Measurements from ENCODE around the gene ABI1.
"Not testable (repeated sequence)": the region's sequence is repeated elsewhere in the genome, so short reads cannot be mapped to it uniquely, and the experiment has no call there.

Gene ABI1

GRCh38 chr10:26801274-26801673 lies 59.5 kb downstream of the ABI1 start:
- no peak overlapping the region for H3K9ac ChIP-seq (ENCODE audit: low read length)
- H3K4me1 ChIP-seq (ENCODE audit: control insufficient read depth, low read depth, low read length) = peaks cover 13% of the 10 kb centered on the region
- H3K36me3 ChIP-seq (ENCODE audit: control insufficient read depth, low read depth, low read length) = no peaks in the 10 kb centered on the region
- no peaks in the 10 kb centered on the region for H3K27me3 ChIP-seq (ENCODE audit: control insufficient read depth, insufficient read depth, low read length)
- H3K9me3 ChIP-seq (ENCODE audit: control insufficient read depth, low read depth, low read length) = peaks cover 6% of the 10 kb centered on the region
- no peak overlapping the region for H3K4me3 ChIP-seq (ENCODE audit: low read length)
- no peak overlapping the region for H3K27ac ChIP-seq (ENCODE audit: low read length)

- Histone ChIP-seq H3K9ac (ENCODE audit: low read length) (no peak overlapping the region), H3K4me3 (ENCODE audit: low read length) (no peak overlapping the region), H3K27ac (ENCODE audit: low read length) (no peak overlapping the region)
These were observed 60.3 kb downstream of the ABI1 start for GRCh38 chr10:26800468-26800867.

DNA sequence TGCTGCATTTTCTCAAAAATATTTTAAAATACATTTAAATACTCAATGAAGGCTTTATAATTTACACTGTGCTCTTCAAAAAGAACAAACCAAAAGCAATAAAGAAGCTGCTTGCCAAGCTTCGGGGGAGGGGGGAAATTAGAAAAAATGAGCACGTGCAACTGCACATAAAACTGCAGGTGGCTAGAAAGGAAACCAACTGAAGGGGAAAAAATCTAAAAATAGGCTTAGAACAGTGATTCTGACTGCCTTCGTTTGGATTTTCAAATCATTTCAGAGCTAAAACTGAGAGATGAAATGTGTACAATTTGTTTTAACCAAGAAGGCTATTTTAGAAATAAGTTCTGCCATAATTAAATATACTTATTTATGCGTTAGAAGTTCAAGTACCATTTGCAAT lies 61.4 kb downstream of the ABI1 start:
- no peak overlapping the region for H3K9ac ChIP-seq (ENCODE audit: low read length)
- no peaks in the 10 kb centered on the region for H3K36me3 ChIP-seq (ENCODE audit: control insufficient read depth, low read depth, low read length)
- no peaks in the 10 kb centered on the region for H3K27me3 ChIP-seq (ENCODE audit: control insufficient read depth, insufficient read depth, low read length)
- peaks cover 16% of the 10 kb centered on the region for H3K9me3 ChIP-seq (ENCODE audit: control insufficient read depth, low read depth, low read length)
- H3K4me3 ChIP-seq (ENCODE audit: low read length) = no peak overlapping the region
- H3K4me1 ChIP-seq (ENCODE audit: control insufficient read depth, low read depth, low read length) = peaks cover 9% of the 10 kb centered on the region
- no peak overlapping the region for H3K27ac ChIP-seq (ENCODE audit: low read length)

More at GRCh38 chr10:26800468-26800867, 60.3 kb downstream of the ABI1 start:
- Histone ChIP-seq H3K27me3 (ENCODE audit: control insufficient read depth, insufficient read depth, low read length) (no peaks in the 10 kb centered on the region), H3K9me3 (ENCODE audit: control insufficient read depth, low read depth, low read length) (peaks cover 14% of the 10 kb centered on the region), H3K36me3 (ENCODE audit: control insufficient read depth, low read depth, low read length) (no peaks in the 10 kb centered on the region), H3K4me1 (ENCODE audit: control insufficient read depth, low read depth, low read length) (peaks cover 10% of the 10 kb centered on the region)

DNA sequence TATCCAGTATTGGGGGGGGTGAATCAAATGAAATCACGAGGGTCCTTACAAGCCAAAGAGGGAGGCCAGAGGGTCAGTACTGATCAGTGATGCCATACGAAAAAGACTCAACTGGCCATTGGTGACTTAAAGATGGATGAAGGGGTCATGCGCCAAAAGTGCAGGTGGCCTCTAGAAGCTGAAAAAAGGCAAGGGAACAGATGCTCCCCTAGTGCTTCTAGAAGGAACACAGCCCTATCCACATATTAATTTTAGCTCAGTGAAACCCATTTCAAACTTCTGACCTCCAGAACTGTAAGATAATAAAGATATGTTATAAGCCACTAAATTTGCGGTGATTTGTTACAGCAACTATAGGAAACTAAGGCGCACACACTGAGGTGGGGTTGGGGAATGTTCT lies 62.5 kb downstream of the ABI1 start:
- Histone ChIP-seq H3K9me3 (ENCODE audit: control insufficient read depth, low read depth, low read length) (peaks cover 16% of the 10 kb centered on the region), H3K4me1 (ENCODE audit: control insufficient read depth, low read depth, low read length) (peaks cover 8% of the 10 kb centered on the region), H3K9ac (ENCODE audit: low read length) (no peak overlapping the region), H3K27ac (ENCODE audit: low read length) (no peak overlapping the region), H3K27me3 (ENCODE audit: control insufficient read depth, insufficient read depth, low read length) (no peaks in the 10 kb centered on the region), H3K4me3 (ENCODE audit: low read length) (no peak overlapping the region), H3K36me3 (ENCODE audit: control insufficient read depth, low read depth, low read length) (no peaks in the 10 kb centered on the region)

DNA sequence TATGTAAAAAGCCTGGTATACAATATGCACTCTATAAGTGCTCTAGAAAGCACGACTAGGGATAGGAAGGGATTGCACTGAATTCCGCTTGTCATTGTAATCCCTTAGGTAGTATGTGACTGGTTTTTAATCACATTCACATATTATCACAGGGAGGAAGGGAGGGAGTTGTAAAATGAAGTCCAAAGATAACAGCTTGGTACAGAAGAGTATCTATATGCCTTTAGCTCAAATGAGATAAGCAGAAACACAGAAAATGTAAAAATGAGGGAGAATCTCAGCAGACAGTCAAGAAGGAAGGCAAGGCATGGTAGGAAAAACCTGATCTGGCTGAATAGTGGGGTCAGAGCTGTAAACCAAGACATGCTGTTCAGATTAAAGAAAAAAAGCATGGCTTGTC lies 63.4 kb downstream of the ABI1 start:
- no peak overlapping the region for H3K27ac ChIP-seq (ENCODE audit: low read length)
- H3K4me3 ChIP-seq (ENCODE audit: low read length) = no peak overlapping the region
- no peaks in the 10 kb centered on the region for H3K36me3 ChIP-seq (ENCODE audit: control insufficient read depth, low read depth, low read length)
- no peaks in the 10 kb centered on the region for H3K4me1 ChIP-seq (ENCODE audit: control insufficient read depth, low read depth, low read length)
- no peaks in the 10 kb centered on the region for H3K27me3 ChIP-seq (ENCODE audit: control insufficient read depth, insufficient read depth, low read length)
- H3K9ac ChIP-seq (ENCODE audit: low read length) = no peak overlapping the region
- peaks cover 16% of the 10 kb centered on the region for H3K9me3 ChIP-seq (ENCODE audit: control insufficient read depth, low read depth, low read length)

GRCh38 chr10:26792758-26793495 lies 67.8 kb downstream of the ABI1 start:
- Histone ChIP-seq H3K36me3 (ENCODE audit: control insufficient read depth, low read depth, low read length) (no peaks in the 10 kb centered on the region), H3K27ac (ENCODE audit: low read length) (no peak overlapping the region), H3K4me3 (ENCODE audit: low read length) (no peak overlapping the region), H3K27me3 (ENCODE audit: control insufficient read depth, insufficient read depth, low read length) (no peaks in the 10 kb centered on the region), H3K9me3 (ENCODE audit: control insufficient read depth, low read depth, low read length) (peaks cover 16% of the 10 kb centered on the region), H3K9ac (ENCODE audit: low read length) (no peak overlapping the region), H3K4me1 (ENCODE audit: control insufficient read depth, low read depth, low read length) (no peaks in the 10 kb centered on the region)

DNA sequence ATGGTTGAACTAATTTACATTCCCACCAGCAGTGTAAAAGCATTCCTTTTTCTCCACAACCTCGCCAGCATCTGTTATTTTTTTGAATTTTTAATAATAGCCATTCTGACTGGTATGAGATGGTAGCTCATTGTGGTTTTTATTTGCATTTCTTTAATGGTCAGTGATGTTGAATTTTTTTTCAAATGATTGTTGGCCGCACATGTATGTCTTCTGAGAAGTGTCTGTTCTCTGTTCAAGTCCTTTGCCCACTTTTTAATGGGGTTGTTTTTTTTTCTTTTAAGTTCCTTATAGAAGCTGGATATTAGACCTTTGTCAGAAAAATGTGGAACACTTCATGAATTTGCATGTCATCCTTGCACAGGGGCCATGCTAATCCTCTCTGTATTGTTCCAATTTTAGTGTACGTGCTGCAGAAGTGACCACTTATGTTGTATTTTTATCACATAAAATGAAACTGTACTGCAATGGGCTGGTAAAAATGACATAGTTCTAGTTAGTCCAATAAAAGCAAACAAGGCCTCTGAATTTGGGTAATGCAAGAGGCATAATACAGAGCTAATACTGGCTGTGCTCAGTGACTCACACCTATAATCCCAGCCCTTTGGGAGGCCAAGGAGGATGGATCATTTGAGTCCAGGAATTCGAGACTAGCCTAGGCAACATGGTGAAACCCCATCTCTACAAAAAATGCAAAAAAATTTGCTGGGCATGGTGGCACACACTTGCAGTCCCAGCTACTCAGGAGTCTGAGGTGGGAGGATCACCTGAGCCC lies 70.3 kb downstream of the ABI1 start:
- Histone ChIP-seq H3K9me3 (ENCODE audit: control insufficient read depth, low read depth, low read length) (peaks cover under 1% of the 10 kb centered on the region), H3K27ac (ENCODE audit: low read length) (no peak overlapping the region), H3K36me3 (ENCODE audit: control insufficient read depth, low read depth, low read length) (no peaks in the 10 kb centered on the region), H3K4me1 (ENCODE audit: control insufficient read depth, low read depth, low read length) (no peaks in the 10 kb centered on the region), H3K27me3 (ENCODE audit: control insufficient read depth, insufficient read depth, low read length) (no peaks in the 10 kb centered on the region), H3K9ac (ENCODE audit: low read length) (no peak overlapping the region), H3K4me3 (ENCODE audit: low read length) (no peak overlapping the region)

DNA sequence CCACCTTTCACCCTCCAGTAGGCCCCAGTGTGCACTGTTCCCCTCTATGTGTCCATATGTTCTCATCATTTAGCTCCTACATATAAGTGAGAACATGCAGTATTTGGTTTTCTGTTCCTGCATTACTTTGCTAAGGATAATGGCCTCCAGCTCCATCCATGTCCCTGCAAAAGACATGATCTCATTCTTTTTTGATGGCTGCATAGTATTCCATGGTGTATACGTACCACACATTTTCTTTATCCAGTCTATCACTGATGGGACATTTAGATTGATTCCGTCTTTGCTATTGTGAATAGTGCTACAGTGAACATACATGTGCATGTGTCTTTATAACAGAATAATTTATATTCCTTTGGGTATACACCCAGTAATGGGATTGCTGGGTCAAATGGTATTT lies 71.0 kb downstream of the ABI1 start:
- not testable (repeated sequence) for H3K4me1 ChIP-seq (ENCODE audit: control insufficient read depth, low read depth, low read length); H3K9ac ChIP-seq (ENCODE audit: low read length); H3K27ac ChIP-seq (ENCODE audit: low read length); H3K4me3 ChIP-seq (ENCODE audit: low read length); H3K27me3 ChIP-seq (ENCODE audit: control insufficient read depth, insufficient read depth, low read length); H3K9me3 ChIP-seq (ENCODE audit: control insufficient read depth, low read depth, low read length); H3K36me3 ChIP-seq (ENCODE audit: control insufficient read depth, low read depth, low read length)

DNA sequence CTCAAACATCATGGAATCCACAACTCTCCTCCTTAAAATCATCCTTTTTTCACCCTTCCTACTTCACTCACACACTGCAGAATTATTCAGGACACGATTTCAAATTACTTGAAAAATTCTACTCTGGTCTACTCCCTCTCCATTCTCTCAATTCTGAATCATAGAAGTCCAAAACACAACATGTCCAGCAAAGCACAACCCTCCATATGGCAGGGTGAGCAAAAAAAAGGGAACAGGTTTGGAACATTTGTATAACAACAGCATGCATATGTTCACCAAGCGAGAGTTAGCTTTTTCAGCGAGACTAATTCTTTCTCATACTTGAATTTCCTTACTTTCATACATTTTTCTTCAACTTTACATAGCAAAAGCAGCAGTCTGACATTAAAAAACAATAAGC lies 73.4 kb downstream of the ABI1 start:
- no peak overlapping the region for H3K4me3 ChIP-seq (ENCODE audit: low read length)
- no peak overlapping the region for H3K9ac ChIP-seq (ENCODE audit: low read length)
- no peaks in the 10 kb centered on the region for H3K27me3 ChIP-seq (ENCODE audit: control insufficient read depth, insufficient read depth, low read length)
- H3K9me3 ChIP-seq (ENCODE audit: control insufficient read depth, low read depth, low read length) = no peaks in the 10 kb centered on the region
- no peaks in the 10 kb centered on the region for H3K4me1 ChIP-seq (ENCODE audit: control insufficient read depth, low read depth, low read length)
- H3K36me3 ChIP-seq (ENCODE audit: control insufficient read depth, low read depth, low read length) = no peaks in the 10 kb centered on the region
- no peak overlapping the region for H3K27ac ChIP-seq (ENCODE audit: low read length)

- Histone ChIP-seq H3K9ac (ENCODE audit: low read length) (no peak overlapping the region), H3K27me3 (ENCODE audit: control insufficient read depth, insufficient read depth, low read length) (no peaks in the 10 kb centered on the region), H3K36me3 (ENCODE audit: control insufficient read depth, low read depth, low read length) (no peaks in the 10 kb centered on the region), H3K4me3 (ENCODE audit: low read length) (no peak overlapping the region), H3K4me1 (ENCODE audit: control insufficient read depth, low read depth, low read length) (peaks cover 3% of the 10 kb centered on the region), H3K27ac (ENCODE audit: low read length) (no peak overlapping the region), H3K9me3 (ENCODE audit: control insufficient read depth, low read depth, low read length) (no peaks in the 10 kb centered on the region)
These were observed 79.0 kb downstream of the ABI1 start for GRCh38 chr10:26781797-26782196.

- Histone ChIP-seq H3K36me3 (ENCODE audit: control insufficient read depth, low read depth, low read length) (no peaks in the 10 kb centered on the region), H3K4me1 (ENCODE audit: control insufficient read depth, low read depth, low read length) (peaks cover 3% of the 10 kb centered on the region), H3K9ac (ENCODE audit: low read length) (no peak overlapping the region), H3K27ac (ENCODE audit: low read length) (no peak overlapping the region), H3K9me3 (ENCODE audit: control insufficient read depth, low read depth, low read length) (no peaks in the 10 kb centered on the region), H3K4me3 (ENCODE audit: low read length) (no peak overlapping the region), H3K27me3 (ENCODE audit: control insufficient read depth, insufficient read depth, low read length) (no peaks in the 10 kb centered on the region)
These were observed 79.8 kb downstream of the ABI1 start for GRCh38 chr10:26780793-26781601.

Data from iPS-18a (cell line).